HG02798 (cell line): ENCODE data around the gene ESR1.
"Not testable (repeated sequence)": the region's sequence is repeated elsewhere in the genome, so short reads cannot be mapped to it uniquely, and the experiment has no call there.

ENCODE experiments used
- ATAC-seq: cut with Tn5 transposase; IDR thresholded peaks from one replicate; pipeline ENCODE4 v1.9.1; 2021; ENCODE audit warnings: mild to moderate bottlenecking; ENCODE audit not compliant: unreplicated experiment, poor library complexity

Gene ESR1

DNA sequence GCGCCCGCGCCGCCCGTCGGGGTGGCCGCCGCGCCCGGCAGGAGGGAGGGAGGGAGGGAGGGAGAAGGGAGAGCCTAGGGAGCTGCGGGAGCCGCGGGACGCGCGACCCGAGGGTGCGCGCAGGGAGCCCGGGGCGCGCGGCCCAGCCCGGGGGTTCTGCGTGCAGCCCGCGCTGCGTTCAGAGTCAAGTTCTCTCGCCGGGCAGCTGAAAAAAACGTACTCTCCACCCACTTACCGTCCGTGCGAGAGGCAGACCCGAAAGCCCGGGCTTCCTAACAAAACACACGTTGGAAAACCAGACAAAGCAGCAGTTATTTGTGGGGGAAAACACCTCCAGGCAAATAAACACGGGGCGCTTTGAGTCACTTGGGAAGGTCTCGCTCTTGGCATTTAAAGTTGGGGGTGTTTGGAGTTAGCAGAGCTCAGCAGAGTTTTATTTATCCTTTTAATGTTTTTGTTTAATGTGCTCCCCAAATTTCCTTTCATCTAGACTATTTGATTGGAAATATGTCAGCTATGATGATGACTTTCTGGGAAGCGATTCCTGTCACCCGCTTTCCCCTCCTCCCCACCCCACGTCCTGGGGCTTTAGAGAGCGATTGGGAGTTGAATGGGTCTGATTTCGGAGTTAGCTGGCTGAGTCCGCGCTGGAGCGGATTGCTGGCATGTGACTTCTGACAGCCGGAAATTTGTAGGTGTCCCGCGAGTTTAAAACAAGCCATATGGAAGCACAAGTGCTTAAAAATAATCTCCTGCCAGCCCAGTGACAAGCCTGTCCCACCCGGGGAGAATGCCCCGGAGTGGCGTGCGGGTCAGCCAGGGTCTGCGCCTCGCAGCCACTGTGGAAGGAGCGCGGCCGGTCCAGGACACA is 1.1 kb downstream of the ESR1 start:
- no peak for ATAC-seq

DNA sequence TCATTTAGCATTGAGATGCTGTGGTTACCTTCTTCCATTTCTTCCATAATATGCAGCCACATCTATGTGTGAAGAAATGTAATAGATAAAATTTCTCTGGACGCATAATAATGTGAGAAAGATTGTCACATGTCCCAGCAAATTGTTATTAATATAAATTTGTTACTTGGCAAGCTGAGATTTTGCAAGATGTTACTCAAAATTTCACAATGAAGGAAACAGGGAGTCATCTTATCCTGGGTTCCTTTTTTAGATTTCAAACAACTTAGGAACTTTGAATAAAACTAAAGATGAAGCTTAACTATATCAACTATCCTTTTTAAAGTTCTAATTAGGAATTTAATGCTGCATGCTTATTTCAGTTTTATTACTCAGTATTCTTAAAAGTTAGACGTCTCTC is 3.6 kb downstream of the ESR1 start:
- ATAC-seq: no peak

- ATAC-seq: no peak
These were observed 6.4 kb downstream of the ESR1 start for GRCh38 chr6:151813858-151814257.

DNA sequence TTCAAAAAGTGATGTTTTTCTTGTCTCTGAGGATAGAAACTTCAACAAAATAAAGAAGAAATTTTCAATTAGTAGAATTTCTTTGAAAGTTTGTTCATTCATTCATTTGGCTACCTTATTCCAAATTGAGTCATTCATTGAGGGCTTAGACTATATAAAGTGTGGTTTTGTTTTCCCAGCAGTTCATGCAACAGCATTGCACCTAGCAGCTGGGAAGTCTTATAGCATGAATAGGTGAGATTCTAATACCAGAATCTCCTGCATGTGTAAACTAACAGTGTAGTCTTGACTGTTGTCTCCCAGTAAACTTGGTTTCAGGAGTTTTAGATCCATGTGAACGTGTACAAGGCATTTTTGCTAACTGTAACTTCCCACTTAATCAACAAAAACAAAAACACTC is 7.1 kb downstream of the ESR1 start:
- ATAC-seq: no peak

GRCh38 chr6:151822252-151823111 is 15.0 kb downstream of the ESR1 start:
- ATAC-seq: peak; percentile 93

DNA sequence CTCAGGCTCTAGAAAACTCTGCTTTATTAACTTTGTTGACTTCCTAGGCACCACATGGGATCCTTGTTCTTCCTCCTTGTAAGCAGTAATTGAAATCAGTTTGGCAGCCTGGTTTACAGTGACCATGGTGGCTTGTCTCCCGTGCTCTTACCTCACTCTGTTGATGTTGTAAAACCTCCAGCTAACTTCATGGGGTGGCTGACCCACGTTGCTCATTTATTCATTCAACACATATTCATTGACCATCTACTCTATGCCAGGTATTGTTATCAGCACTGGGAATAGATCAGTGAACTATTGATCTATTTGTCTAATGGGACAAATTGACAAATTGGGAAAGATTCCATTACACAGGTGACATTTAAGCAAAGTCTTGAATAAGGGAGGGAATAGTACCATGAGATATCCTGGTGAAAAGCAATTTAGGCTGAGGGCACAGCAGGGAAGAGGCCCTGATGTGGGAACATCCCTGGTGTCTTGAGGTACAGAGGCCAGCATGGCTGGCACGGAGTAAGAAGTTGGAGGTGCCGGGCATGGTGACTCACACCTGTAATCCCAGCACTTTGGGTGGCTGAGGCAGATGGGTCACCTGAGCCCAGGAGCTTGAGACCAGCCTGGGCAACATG is 19.1 kb downstream of the ESR1 start:
- ATAC-seq: no peak

GRCh38 chr6:151832710-151833109 is 25.2 kb downstream of the ESR1 start:
- no peak for ATAC-seq

GRCh38 chr6:151835396-151835795 is 27.9 kb downstream of the ESR1 start:
- no peak for ATAC-seq

GRCh38 chr6:151837223-151837622 is 29.7 kb downstream of the ESR1 start:
- ATAC-seq: no peak

- ATAC-seq: no peak
These were observed 35.3 kb downstream of the ESR1 start for GRCh38 chr6:151842816-151843215.

DNA sequence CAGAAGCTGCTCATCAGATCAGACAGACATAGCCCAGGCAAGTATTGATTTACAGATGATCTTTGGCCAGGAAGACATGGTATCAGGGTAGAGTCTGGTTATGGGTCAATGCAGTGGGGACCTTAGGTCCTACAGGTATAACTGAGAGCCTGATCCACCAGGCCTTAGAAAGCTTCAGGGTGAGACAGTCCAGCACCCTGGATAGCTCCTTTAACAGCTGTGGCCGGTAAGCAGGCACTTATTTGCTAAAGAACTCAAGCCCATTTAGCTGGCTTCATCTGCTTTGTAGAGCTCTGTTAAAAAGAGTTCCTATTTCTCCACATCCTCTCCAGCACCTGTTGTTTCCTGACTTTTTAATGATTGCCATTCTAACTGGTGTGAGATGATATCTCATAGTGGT is 39.6 kb downstream of the ESR1 start:
- no peak for ATAC-seq

- ATAC-seq: no peak
These were observed 43.1 kb downstream of the ESR1 start for GRCh38 chr6:151850479-151851003.

GRCh38 chr6:151858294-151858693 is 50.8 kb downstream of the ESR1 start:
- no peak for ATAC-seq

DNA sequence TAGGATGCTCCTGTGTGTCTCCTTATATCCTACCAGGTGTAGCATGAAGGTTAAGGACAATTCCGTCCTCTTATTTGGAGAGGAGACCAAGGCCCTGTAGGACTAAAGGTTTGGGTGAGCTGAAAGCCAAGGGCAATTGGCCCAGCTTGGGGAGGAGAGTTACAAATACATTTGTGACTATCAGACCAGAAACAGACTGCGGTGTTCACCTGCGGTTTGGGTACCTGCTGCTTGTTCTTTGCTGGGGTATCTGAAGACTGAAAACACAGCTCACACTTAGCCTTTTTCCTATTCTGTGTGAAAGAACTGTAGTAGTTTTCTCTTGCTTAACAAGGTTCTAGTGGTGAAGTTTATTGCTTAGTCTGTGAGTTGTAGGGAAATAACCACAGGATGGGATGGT is 55.0 kb downstream of the ESR1 start:
- no peak for ATAC-seq

- ATAC-seq: not testable (repeated sequence)
These were observed 59.9 kb downstream of the ESR1 start for GRCh38 chr6:151867361-151867869.

- ATAC-seq: no peak
These were observed 61.9 kb downstream of the ESR1 start for GRCh38 chr6:151869345-151869744.

DNA sequence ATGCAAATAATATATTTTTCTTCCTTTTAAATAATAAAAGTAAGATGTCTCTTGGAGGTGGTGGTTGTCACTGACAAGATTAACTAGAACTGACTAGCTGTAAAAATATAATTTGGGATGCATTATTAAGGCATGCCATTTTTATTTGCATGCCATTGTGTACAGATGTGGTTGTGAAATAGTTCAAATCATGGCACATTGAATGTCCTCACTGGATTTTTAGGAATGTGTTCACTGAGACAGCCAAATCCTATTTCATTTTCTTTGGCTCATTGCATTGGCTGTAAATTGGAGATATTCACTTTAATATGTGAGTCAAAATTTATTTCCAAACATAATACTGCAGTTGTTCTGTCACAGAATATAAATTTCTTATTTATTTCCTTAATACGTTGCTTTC is 62.3 kb downstream of the ESR1 start:
- ATAC-seq: no peak

GRCh38 chr6:151870375-151870774 is 62.9 kb downstream of the ESR1 start:
- no peak for ATAC-seq

- ATAC-seq: no peak
These were observed 68.0 kb downstream of the ESR1 start for GRCh38 chr6:151875524-151875923.

- no peak for ATAC-seq
These were observed 68.6 kb downstream of the ESR1 start for GRCh38 chr6:151876122-151876521.
